ENCODE data around the gene SMYD3.

SMYD3 gene

GRCh38 chr1:245810181-245810769 lies 696.8 kb downstream of the SMYD3 start:
- no peak for DNase-seq

GRCh38 chr1:245809361-245809760 lies 697.7 kb downstream of the SMYD3 start:
- no peak for DNase-seq

DNA sequence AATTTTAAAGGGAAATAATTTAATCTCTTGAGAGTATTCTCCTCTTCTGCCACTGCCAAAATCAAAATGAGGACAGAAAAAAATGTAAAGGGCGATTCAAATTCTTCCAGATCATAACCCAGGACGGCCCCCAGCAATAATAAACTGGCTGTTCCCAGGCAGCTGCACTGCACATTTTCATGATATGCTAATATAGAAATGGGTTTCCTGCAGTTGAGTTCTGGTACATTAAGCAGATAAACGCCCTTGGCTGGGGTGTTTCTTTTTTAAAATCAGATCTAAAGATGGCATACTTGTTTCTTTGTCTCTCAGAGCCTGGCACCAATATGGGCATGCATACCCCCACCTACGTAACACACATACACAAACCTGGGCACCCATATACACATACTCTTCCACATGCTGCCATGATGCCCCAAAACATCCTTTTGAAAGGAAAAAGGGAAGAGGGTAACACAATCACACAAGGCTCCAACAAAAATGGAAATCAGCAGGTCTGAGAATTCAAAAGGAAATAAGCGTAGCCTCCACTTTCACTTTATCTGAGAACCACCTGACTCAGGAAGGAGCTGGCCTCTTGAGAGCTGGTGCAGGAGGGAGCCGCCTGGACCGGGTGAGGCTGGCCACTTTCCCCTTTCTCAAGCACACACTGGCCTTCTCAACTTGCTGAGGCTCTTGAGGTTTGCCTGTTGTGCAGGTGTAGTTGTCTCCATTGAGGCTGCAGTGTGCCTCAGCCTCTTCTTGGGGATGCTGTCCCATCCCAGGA lies 698.9 kb downstream of the SMYD3 start:
- DNase-seq = no peak

- no peak for DNase-seq
These were observed 699.8 kb downstream of the SMYD3 start for GRCh38 chr1:245807306-245807705.

DNA sequence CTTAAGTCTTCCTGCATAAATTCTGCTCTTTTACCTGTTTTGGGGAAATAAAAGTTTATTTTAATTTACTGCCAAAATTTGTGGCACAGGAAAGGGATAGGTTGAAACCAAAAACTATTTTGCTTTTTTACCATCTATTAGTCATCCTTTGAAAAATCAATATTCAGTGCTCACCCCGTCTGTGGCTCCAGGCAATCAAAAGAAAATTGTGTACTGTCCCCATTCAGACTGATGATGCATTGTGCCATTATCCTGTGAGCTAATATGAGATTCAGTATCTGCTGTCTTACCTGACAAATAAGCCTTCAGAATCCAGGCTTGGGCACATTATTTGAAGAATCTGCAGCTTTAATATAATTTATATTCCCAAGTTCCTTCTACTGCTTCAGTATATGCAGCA lies 701.5 kb downstream of the SMYD3 start:
- no peak for DNase-seq

- DNase-seq = no peak
These were observed 702.4 kb downstream of the SMYD3 start for GRCh38 chr1:245804696-245805095.

GRCh38 chr1:245803666-245804037 lies 703.4 kb downstream of the SMYD3 start:
- DNase-seq = no peak

DNA sequence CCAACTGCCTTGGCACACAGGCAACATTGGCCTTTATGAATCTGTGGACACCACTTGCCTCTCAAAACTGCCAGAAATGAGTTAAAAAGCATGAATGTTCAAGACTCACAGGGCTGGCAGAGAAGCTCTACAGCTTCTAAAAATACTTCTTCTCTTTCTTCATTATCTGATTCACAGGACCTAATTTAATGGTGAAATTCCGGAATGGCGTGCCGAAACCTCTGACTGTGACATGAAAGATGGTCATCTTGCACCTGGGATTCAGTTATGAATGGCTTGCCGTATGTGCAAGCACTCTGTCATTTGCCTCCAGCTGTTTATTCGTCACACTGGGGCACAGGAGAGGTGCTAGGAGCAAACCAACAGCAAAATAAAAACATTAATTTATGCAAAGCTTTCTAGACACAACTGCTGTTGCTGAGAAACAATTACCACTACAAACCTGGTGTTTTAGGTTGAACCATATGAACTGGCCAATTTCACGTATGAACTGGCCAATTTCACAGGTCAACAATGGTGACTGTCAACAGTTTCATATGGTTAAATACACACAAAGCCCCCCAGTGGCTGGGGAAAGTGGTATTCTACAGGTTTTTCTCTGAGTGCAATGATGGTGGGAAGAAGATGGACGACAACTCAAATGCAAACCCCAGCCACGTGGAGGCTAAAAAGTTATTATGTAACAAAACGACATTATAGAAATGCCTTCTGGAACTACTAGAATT lies 704.0 kb downstream of the SMYD3 start:
- no peak for DNase-seq

DNA sequence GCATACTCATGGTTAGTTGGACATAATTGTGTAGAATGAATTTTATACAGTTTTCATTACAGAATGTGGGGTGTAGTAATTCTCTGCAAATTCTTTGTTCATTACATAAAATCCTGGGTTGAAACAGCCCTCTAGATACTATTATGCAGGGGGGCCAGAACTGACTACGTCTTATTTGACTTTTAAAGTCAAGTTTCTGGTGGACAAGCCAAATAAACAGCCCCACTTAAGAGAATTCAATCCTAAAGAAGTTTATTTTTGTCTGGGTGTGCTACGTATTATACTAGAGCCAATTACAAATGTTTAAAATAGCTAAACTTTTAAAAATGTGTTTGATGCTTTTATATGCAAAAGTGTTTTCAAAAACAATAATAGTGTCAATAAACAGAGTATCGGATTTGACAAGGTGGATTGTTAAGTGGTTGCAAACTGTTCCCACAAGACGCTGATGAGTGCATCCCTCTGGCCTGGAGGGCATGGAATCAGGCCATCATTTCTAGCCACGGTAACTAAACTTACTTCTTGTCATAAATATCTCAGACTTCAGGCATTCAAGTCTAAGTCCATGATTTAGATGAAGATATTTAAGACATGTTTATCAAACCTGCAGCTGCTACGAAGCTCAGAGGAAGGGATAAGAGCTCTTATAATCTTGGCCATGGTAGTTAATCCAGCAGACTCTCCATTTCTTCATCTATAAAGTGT lies 706.0 kb downstream of the SMYD3 start:
- no peak for DNase-seq

GRCh38 chr1:245798349-245798711 lies 708.7 kb downstream of the SMYD3 start:
- DNase-seq = no peak

- DNase-seq = no peak
These were observed 709.3 kb downstream of the SMYD3 start for GRCh38 chr1:245797592-245798348.

GRCh38 chr1:245791410-245792312 lies 715.4 kb downstream of the SMYD3 start:
- DNase-seq = no peak

GRCh38 chr1:245790441-245790840 lies 716.6 kb downstream of the SMYD3 start:
- no peak for DNase-seq

- DNase-seq = no peak
These were observed 718.2 kb downstream of the SMYD3 start for GRCh38 chr1:245788886-245789285.

DNA sequence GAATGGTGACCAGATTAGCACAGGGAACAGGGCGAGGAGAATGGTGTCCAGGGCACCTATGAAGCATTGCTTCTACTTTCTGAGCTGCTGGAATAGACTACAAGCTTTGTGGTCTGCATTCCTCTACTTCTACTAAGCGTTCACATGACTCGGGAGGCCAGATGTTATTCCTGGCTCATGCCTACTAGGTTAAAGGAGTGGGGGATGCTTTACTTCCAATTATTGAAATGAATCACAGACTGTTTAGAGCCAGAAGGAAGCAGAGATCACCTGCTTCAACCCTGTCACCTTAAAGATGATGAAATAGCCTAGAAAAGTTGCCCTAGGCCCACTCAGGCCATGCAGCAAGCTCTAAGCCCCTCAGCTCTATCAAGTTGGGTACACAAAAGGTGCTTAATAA lies 718.8 kb downstream of the SMYD3 start:
- DNase-seq = no peak

DNA sequence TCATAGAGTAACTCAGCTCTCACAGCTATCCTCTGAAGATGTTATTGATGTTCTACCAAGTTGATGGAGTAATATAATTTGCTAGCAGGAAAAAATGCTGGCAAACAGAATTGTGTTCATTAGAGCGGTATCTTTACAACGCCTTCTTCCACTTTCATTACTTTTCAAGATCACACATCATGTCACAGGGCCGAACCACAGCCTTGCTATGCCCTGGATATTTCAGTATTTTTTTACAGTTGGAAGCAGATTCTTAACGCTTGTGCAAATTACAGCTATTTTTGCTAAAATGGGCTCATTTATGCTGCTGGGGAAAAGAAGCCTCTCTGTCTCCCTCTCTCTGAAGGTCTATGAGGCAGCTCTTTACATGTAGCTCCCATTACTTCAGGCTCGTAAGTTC lies 720.1 kb downstream of the SMYD3 start:
- no peak for DNase-seq

DNA sequence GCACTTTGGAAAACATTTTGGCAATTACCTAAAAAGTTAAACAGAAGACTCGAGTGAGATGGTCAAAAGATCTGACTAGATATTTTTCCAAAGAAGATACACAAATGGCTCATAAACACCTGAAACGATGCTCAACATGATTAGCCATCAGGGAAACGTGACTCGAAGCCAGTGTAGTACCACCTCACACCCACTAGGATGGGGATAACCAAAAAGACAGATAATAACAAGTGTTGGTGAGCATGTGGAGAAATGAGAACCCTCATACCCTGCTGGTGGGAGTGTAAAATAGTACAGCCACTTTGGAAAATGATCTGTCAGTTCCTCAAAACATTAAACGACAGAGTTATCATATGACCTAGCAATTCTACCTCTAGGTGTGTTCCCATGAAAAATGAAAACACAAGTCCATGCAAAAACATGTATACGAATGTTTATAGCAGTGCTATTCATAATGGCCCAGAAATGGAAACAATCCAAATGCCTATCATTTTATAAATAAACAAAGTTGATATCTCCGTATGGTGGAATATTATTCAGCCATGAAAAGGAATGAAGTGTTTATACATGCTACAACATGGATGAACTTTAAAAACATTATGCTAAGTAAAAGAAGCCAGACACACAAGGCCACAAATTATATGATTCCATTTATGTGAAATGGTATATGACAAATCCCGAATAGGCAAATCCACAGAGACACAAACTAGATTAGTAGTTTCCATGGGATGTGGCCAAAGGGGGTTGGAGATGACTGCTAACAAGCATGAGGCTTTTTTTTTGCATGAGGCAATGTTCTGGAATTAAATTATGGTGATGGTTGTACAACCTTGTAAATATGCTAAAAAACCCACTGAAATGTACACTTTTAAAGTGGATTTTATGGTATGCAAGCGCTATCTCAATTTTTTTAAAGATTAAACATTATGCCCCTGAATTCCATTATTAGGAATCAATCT lies 727.0 kb downstream of the SMYD3 start:
- no peak for DNase-seq

GRCh38 chr1:245777752-245778151 lies 729.3 kb downstream of the SMYD3 start:
- no peak for DNase-seq

- DNase-seq = no peak
These were observed 730.3 kb downstream of the SMYD3 start for GRCh38 chr1:245776694-245777332.

- DNase-seq = no peak
These were observed 730.9 kb downstream of the SMYD3 start for GRCh38 chr1:245776139-245776538.

Data from cerebellar nuclear complex (tissue), 1 donor.